Spleen (tissue), 11 donors: ENCODE results near the gene WBP1L. TPM values are rescaled to one million over a fixed set of nuclear protein-coding genes. Genes with fewer than 3 reads are reported as not detected.

ENCODE experiments used
- DNase-seq: peaks from one replicate; pipeline ENCODE4 v3.0.0-alpha.2; 2020
- H3K27ac ChIP-seq, 8 donors: fragments of 200-600 bp; sonication (generic) in 7 of 8; 1 replicate in 4 of 8; 2 replicates in 4 of 8; pipeline versions ENCODE4 v1.5.0 to v1.8.0; 2016 to 2021; ENCODE audit warnings: inconsistent platforms in 4 of 8, mild to moderate bottlenecking in 4 of 8, moderate library complexity in 1 of 8
- H3K27me3 ChIP-seq, 7 donors: fragments of 200-600 bp; sonication (generic) in 6 of 7; replicated peaks in 1 of 7; 1 replicate in 4 of 7; 2 replicates in 3 of 7; pipeline versions ENCODE4 v1.5.0 to v1.8.0; 2016 to 2021; ENCODE audit warnings: inconsistent platforms in 3 of 7, mild to moderate bottlenecking in 1 of 7
- H3K36me3 ChIP-seq, 6 donors: fragments of 200-600 bp; sonication (generic) in 5 of 6; 1 replicate in 4 of 6; 2 replicates in 2 of 6; pipeline versions ENCODE4 v1.5.0 to v1.8.0; 2016 to 2021; ENCODE audit warnings: inconsistent platforms in 2 of 6
- H3K4me1 ChIP-seq, 6 donors: fragments of 200-600 bp; sonication (generic) in 5 of 6; 1 replicate in 3 of 6; 2 replicates in 3 of 6; pipeline versions ENCODE4 v1.5.0 to v1.8.0; 2016 to 2021; ENCODE audit warnings: inconsistent platforms in 3 of 6
- H3K4me3 ChIP-seq, 8 donors: fragments of 200-600 bp; sonication (generic) in 7 of 8; 1 replicate in 4 of 8; 2 replicates in 4 of 8; pipeline versions ENCODE4 v1.5.0 to v1.8.0; 2016 to 2021; ENCODE audit warnings: inconsistent platforms in 4 of 8, mild to moderate bottlenecking in 4 of 8, moderate library complexity in 2 of 8
- H3K9me3 ChIP-seq, 8 donors: fragments of 200-600 bp; sonication (generic) in 7 of 8; 1 replicate in 4 of 8; 2 replicates in 4 of 8; pipeline versions ENCODE4 v1.5.0 to v1.8.0; 2016 to 2021; ENCODE audit warnings: inconsistent platforms in 4 of 8
- CTCF ChIP-seq, 11 experiments: fragments of 200-600 bp in 7 of 11; fragments of 450-650 bp in 4 of 11; sonication (generic) in 4 of 11; IDR thresholded peaks in 8 of 11; conservative IDR thresholded peaks in 3 of 11; 1 replicate in 7 of 11; 2 replicates in 4 of 11; pipeline versions ENCODE4 v1.4.0 to v1.8.0; 2016 to 2021; ENCODE audit warnings: antibody characterized with exemption in 11 of 11, inconsistent platforms in 4 of 11, mild to moderate bottlenecking in 1 of 11
- POLR2A ChIP-seq, 3 donors: fragments of 450-650 bp; IDR thresholded peaks; one replicate each; pipeline ENCODE4 v1.5.1; 2017; ENCODE audit warnings: antibody characterized with exemption in 3 of 3, mild to moderate bottlenecking in 1 of 3
- POLR2AphosphoS5 ChIP-seq, 3 donors: sonication (generic); formaldehyde crosslinking; IDR thresholded peaks; one replicate each; pipeline ENCODE4 v1.5.1; 2017; ENCODE audit warnings: antibody characterized with exemption in 3 of 3
- WGBS, 5 donors: extraction: QIAGEN DNeasy Blood & Tissue Kit in 3 of 5; methylation state at CpG; one replicate each; pipeline versions ENCODE4 v1.1.5 to v1.1.7; 2013 to 2018; 5-methylcytosine and 5-hydroxymethylcytosine counted together
- intact Hi-C: fragments of 100-400 bp; cut with DNase I; formaldehyde crosslinking; loops from one replicate; pipeline ENCODE4 v1.15.0; 2023; ENCODE audit warnings: low total_unique reads
- polyA plus RNA-seq, 3 donors: library from polyadenylated mRNA; stranded (reverse); fragments of 200-250 nt; gene quantifications; one replicate each; pipeline ENCODE4 v1.2.1, GENCODE V29; 2013
- total RNA-seq, 7 donors: library from RNA; depleted of rRNA in 3 of 7; stranded (reverse); fragments of >200 nt in 3 of 7; fragmentation: NEBNext Ultra II Directional in 4 of 7; extraction: Animal tissue kit (Norgen Biotek cat#: 25700) in 4 of 7; gene quantifications; one replicate each; pipeline versions ENCODE4 v1.1.0 to v1.2.1, GENCODE V29; 2016 to 2021
- donor health status: healthy with polysubstance abuse.
- donor health status: DM: no; HTN: no; CAD: no; lungs with moderate emphysema.
- donor health status: DM: no; HTN: no; CAD: no.
- donor health status: Bipolar disorder and iron deficiency.
- donor health status: healthy.
- donor health status: DM: no; HTN: no; CAD: no.
- donor health status: DM: yes; HTN: yes; CAD: no.

Gene WBP1L
- total and polyA plus RNA-seq, 10 donors = 15.9 to 149 (median 49.2) TPM

GRCh38 chr10:102831322-102832071 is 87.7 kb downstream of the WBP1L start:
- 73 to 88% (median 83%) methylated on average over 16 of the region's 16 CpGs for WGBS, 5 donors
- no peak overlapping the region for H3K4me3 ChIP-seq
- no peak overlapping the region for H3K27ac ChIP-seq

GRCh38 chr10:102832248-102832647 is 88.5 kb downstream of the WBP1L start:
- H3K4me1 ChIP-seq = peaks cover 0 to 11% (median 8%) of the 10 kb centered on the region in 6 donors
- 81 to 89% (median 88%) methylated on average over 14 of the region's 14 CpGs for WGBS, 5 donors
- peaks cover 0 to 15% (median 0%) of the 10 kb centered on the region in 7 donors for H3K27me3 ChIP-seq
- intact Hi-C loops = loop anchor here (10.0 kb wide), 1 partner anchor 233 kb away; no protein-coding TSS in a partner anchor
- DNase-seq = no peak
- no peaks in the 10 kb centered on the region for H3K36me3 ChIP-seq
- TF ChIP-seq CTCF (IDR thresholded peaks at IDR 0.05 in 8 of 11, conservative IDR thresholded peaks at IDR 0.05 in 3 of 11) = no peak
- no peak for TF ChIP-seq POLR2AphosphoS5 (IDR thresholded peaks at IDR 0.05)
- no peak for TF ChIP-seq POLR2A (IDR thresholded peaks at IDR 0.05)
- H3K27ac ChIP-seq = no peak overlapping the region
- H3K4me3 ChIP-seq = no peak overlapping the region
- H3K9me3 ChIP-seq = no peaks in the 10 kb centered on the region

More at GRCh38 chr10:102831322-102832071, 87.7 kb downstream of the WBP1L start:
- Histone ChIP-seq H3K4me1 (peaks cover 0 to 11% (median 8%) of the 10 kb centered on the region in 6 donors), H3K36me3 (no peaks in the 10 kb centered on the region), H3K9me3 (no peaks in the 10 kb centered on the region), H3K27me3 (peaks cover 0 to 15% (median 0%) of the 10 kb centered on the region in 7 donors)
- no peak for DNase-seq
- TF ChIP-seq POLR2AphosphoS5 (IDR thresholded peaks at IDR 0.05) = no peak
- TF ChIP-seq POLR2A (IDR thresholded peaks at IDR 0.05) = no peak
- no peak for TF ChIP-seq CTCF (IDR thresholded peaks at IDR 0.05 in 8 of 11, conservative IDR thresholded peaks at IDR 0.05 in 3 of 11)
- intact Hi-C loops = loop anchor here (10.0 kb wide), 1 partner anchor 233 kb away; no protein-coding TSS in a partner anchor

GRCh38 chr10:102832987-102833386 is 89.2 kb downstream of the WBP1L start:
- intact Hi-C loops = loop anchor here (10.0 kb wide), 1 partner anchor 232 kb away; no protein-coding TSS in a partner anchor
- peaks cover 0 to 15% (median 0%) of the 10 kb centered on the region in 7 donors for H3K27me3 ChIP-seq
- H3K9me3 ChIP-seq = peaks cover 0 to 7% (median 4%) of the 10 kb centered on the region in 8 donors
- DNase-seq = no peak
- no peak overlapping the region for H3K4me3 ChIP-seq
- H3K36me3 ChIP-seq = no peaks in the 10 kb centered on the region
- TF ChIP-seq CTCF (IDR thresholded peaks at IDR 0.05 in 8 of 11, conservative IDR thresholded peaks at IDR 0.05 in 3 of 11) (no peak), POLR2A (IDR thresholded peaks at IDR 0.05) (no peak)
- 83 to 96% (median 91%) methylated on average over 4 of the region's 4 CpGs for WGBS, 5 donors
- peaks cover 0 to 11% (median 8%) of the 10 kb centered on the region in 6 donors for H3K4me1 ChIP-seq
- no peak overlapping the region for H3K27ac ChIP-seq

GRCh38 chr10:102834143-102834542 is 90.4 kb downstream of the WBP1L start:
- WGBS, 5 donors = 61 to 76% (median 70%) methylated on average over 9 of the region's 9 CpGs
- TF ChIP-seq POLR2A (IDR thresholded peaks at IDR 0.05) (no peak), POLR2AphosphoS5 (IDR thresholded peaks at IDR 0.05) (no peak), CTCF (IDR thresholded peaks at IDR 0.05 in 8 of 11, conservative IDR thresholded peaks at IDR 0.05 in 3 of 11) (no peak)
- no peak for DNase-seq
- Histone ChIP-seq H3K4me3 (no peak overlapping the region), H3K4me1 (peaks cover 0 to 11% (median 8%) of the 10 kb centered on the region in 6 donors), H3K27me3 (peaks cover 0 to 12% (median 0%) of the 10 kb centered on the region in 7 donors), H3K36me3 (no peaks in the 10 kb centered on the region), H3K9me3 (peaks cover 0 to 19% (median 15%) of the 10 kb centered on the region in 8 donors), H3K27ac (no peak overlapping the region)
- intact Hi-C loops = loop anchor here (2.0 to 10.0 kb wide), 2 partner anchors 67 to 231 kb away; no protein-coding TSS in a partner anchor
